Mucosa of gallbladder (tissue), 1 donor: ENCODE results near the gene ARHGAP10. TPM values are rescaled to one million over a fixed set of nuclear protein-coding genes. Genes with fewer than 3 reads are reported as not detected.

ENCODE experiments used
- DNase-seq: peaks from one replicate; pipeline ENCODE4 v3.0.0-alpha.2; 2020; ENCODE audit warnings: low spot score
- total RNA-seq: library from RNA; stranded (reverse); gene quantifications from one replicate; pipeline ENCODE4 v1.2.1, GENCODE V29; 2021
- donor health status: DM: no; HTN: no; CAD: no.

ARHGAP10 gene
- total RNA-seq, 1 donor from 2014 or later = 52.2 TPM

DNA sequence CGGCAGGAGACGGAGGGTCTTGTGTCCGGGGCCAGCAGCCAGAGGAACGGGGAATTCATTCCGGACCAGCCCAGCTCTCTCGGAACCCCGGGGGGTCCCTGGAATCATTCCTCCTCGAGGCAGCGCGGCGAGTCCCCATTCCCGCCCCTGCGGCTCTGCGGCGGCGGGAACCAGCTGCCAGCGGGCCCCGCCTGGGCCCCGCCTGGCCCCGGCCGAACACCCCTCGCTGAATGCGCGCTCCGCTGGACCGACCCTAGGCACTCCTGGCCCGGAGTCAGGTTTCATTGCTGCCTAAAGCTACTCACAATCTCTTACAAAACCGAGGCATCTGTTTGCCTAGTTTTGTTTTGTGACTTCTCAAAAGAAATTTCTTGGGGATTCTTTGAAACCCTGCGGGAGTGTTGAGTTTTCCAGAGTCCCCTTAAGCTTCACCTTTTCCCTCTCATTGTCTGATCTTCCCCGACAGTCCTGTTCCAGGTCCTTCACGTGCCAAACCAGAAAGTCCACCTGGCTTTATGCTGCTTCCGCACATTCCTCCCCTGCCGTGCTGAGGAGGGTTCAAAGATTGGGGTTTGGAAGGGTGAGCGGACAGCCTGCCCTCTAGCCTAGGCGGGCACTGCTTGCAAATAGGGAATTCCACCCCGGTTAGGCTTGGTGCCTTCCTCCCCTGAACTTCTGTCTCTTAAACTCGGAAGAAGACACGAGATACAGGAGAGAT, 789 bp downstream of the ARHGAP10 start:
- no peak for DNase-seq

- DNase-seq = no peak
These were observed 1.9 kb downstream of the ARHGAP10 start for GRCh38 chr4:147733716-147734344.

GRCh38 chr4:147734496-147734895, 2.6 kb downstream of the ARHGAP10 start:
- DNase-seq = no peak

DNA sequence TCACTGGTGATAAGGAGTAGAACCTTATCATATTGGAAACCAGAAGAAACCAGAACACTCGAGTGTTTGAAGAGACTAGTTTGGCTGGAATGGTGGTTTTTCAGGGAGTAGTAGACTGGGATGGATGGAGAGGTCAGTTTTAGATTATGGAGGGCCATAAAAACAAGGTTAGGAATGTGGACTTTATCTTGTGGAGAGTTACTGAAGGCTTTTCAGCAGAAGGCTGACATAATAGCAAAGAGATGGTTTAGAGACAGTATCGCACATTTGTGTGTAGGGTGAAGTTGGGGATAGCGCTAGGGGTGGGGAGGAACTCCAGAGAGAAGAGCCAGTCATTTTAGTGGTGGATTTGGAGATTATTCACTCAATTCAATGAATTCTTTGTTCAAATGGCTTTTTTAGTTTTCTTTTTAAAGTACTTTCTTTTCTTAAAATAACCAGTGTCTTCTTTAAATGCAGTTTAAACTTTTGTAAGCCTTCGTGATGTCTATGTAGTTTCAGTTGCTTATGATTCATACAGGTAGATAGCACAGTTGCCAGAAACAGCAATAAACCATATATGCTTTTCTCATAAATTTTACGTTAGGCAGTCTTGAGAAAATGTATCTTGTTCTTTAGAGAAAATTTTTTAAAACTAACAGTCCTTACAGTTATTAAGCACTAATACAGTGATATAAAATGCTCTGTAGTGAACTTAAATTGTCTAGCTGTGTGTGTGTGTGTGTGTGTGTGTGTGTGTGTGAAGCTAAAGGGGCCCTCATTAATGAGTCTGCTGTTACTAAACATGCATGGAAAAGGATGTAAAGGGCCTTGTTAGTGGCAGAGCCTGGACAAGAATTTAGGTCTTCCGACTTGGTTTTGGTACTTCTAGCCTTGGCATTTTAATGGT, 3.8 kb downstream of the ARHGAP10 start:
- no peak for DNase-seq

DNA sequence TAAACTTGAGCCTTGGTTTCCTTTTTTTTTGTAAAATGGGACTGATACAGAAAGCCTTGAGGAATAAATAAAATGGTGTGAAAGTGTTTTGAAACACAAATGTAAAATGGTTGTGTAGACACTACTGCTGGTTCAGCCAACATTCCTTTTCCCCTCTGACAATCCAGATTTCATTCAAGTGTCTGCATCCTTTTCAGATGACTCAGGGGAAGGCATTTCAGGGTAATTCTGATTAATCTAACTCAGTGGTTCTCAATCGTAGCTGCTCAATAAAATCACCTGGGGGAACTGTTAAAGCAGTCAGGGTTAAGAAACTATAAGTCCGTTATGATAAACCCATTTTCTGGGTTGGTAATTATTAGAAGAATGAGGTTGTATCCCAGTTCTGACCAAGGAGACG, 4.6 kb downstream of the ARHGAP10 start:
- no peak for DNase-seq

DNA sequence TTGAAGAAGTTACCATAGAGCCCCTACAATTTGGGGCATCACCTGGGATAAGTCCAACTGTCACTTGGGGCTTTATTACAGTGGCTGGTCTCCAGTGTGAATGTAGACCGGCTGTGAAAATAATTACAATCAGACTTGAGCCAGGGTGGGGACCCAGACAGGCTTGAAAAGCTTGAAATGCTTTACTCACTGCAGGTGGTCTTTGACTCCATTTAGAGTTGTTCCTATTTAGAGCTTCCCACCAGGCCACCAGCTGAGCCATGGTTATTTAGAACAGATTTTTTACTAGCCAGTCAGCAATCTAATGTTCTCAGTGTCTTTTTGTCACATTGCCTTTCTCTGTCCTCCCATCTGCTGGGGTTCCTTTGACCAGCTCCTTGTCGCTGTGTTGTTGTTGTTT, 5.7 kb downstream of the ARHGAP10 start:
- no peak for DNase-seq

GRCh38 chr4:147739239-147739823, 7.4 kb downstream of the ARHGAP10 start:
- no peak for DNase-seq

- DNase-seq = no peak
These were observed 8.3 kb downstream of the ARHGAP10 start for GRCh38 chr4:147740176-147740575.

DNA sequence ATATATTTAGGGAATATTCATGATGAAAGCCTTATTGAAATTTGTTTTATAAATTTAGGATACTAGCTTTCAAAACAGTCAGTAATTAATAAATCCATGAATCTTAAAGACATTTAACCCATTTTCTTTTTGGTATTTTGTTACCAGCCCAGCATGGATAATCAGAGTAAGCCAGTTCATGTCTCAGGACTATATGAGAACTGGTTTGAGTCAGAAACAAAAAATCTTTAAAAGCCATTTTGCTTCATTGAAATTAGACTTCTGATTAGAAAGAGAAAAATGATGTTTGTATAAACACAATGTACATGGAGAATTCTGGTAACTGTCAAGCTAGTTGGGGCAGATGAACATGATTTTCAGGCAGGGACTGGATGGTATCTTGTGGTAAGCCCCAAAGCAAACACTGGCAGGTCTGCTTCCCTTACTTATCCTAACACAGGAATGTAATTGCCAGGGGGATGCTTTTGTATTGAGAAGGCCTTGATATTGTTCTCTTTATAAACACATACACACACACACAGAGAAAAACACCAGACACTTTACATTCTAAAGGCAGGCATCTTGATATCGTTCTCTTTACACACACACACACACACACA, 9.4 kb downstream of the ARHGAP10 start:
- DNase-seq = no peak

- DNase-seq = peak; percentile 85
These were observed 16.0 kb downstream of the ARHGAP10 start for GRCh38 chr4:147747787-147748454.

GRCh38 chr4:147749811-147750321, 18.0 kb downstream of the ARHGAP10 start:
- no peak for DNase-seq

GRCh38 chr4:147753047-147753446, 21.2 kb downstream of the ARHGAP10 start:
- DNase-seq = no peak

GRCh38 chr4:147754037-147754445, 22.2 kb downstream of the ARHGAP10 start:
- DNase-seq = no peak

- DNase-seq = no peak
These were observed 23.8 kb downstream of the ARHGAP10 start for GRCh38 chr4:147755561-147756295.

GRCh38 chr4:147756417-147756816, 24.5 kb downstream of the ARHGAP10 start:
- DNase-seq = no peak

DNA sequence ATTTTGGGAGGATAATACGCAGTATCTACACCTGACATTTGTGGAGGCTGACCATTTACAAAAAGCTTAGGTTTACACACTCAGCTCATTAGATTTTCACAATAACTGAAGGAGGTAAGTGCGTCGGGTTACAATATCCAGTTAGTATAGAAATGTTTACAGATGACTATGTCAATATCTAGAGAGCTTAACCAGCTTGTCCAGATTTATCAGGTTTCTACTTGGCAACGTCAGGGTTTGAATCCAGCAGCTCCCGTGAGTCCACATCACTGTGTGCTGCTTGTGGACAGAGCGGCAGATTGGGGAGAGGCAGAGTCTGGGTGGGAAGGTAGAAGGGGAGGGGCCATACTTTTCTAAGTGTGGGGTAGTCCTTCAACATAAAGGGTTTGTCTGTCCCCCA, 28.3 kb downstream of the ARHGAP10 start:
- peak; percentile 41 for DNase-seq

GRCh38 chr4:147760695-147761094, 28.8 kb downstream of the ARHGAP10 start:
- DNase-seq = no peak

- no peak for DNase-seq
These were observed 29.5 kb downstream of the ARHGAP10 start for GRCh38 chr4:147761218-147761883.

- no peak for DNase-seq
These were observed 32.4 kb downstream of the ARHGAP10 start for GRCh38 chr4:147764337-147764736.

DNA sequence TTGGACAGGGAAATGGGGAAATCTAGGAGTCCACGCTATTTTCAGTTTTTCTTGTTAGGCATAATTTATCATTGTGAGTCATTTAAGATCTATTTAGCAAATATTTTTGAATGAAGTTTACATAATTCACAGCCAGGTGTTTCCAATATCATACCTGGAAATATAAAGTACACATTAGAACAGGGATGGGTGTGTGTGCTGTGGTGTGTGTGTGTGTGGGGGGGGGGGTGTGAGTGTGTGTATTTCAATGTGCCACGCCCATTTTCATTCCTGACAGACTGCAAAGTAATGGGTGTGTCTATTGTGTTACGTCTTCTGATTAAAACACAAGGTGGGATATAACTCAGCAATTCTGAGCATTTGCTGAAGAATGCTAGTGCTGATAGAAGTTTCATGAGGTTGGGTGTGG, 33.2 kb downstream of the ARHGAP10 start:
- no peak for DNase-seq
